GM23338 (cell line): ENCODE data around the gene WDR44. TPM values are rescaled to one million over a fixed set of nuclear protein-coding genes. Genes with fewer than 3 reads are reported as not detected.

Experiments
- ATAC-seq: fragments of 200-7000 bp; cut with Tn5 transposase; 3 replicates; pipeline ENCODE4 v1.9.1; 2020
- DNase-seq: peaks from one replicate; pipeline ENCODE4 v3.0.0-alpha.2; 2015; ENCODE audit warnings: low spot score
- H2AFZ ChIP-seq: fragments of 200-600 bp; sonication (generic); 2 replicates; pipeline ENCODE4 v1.8.0; 2016; ENCODE audit warnings: antibody characterized with exemption, mild to moderate bottlenecking, moderate library complexity
- H3F3A ChIP-seq: fragments of 200-600 bp; sonication (generic); replicated peaks from 2 replicates; pipeline ENCODE4 v1.8.0; 2017; ENCODE audit warnings: antibody characterized with exemption, mixed run types, low read depth
- H3K27ac ChIP-seq: fragments of 200-600 bp; sonication (generic); 2 replicates; pipeline ENCODE4 v1.6.1; 2016; ENCODE audit warnings: low read depth
- H3K27me3 ChIP-seq: fragments of 200-600 bp; sonication (generic); 2 replicates; pipeline ENCODE4 v1.8.0; 2016; ENCODE audit warnings: mild to moderate bottlenecking, mixed run types, moderate library complexity; ENCODE audit not compliant: insufficient read depth
- H3K36me3 ChIP-seq: fragments of 200-600 bp; sonication (generic); 2 replicates; pipeline ENCODE4 v1.8.0; 2016; ENCODE audit warnings: mild to moderate bottlenecking; ENCODE audit not compliant: insufficient read depth
- H3K4me1 ChIP-seq: fragments of 200-600 bp; sonication (generic); 2 replicates; pipeline ENCODE4 v1.8.0; 2016; ENCODE audit warnings: mild to moderate bottlenecking, moderate library complexity; ENCODE audit not compliant: insufficient read depth
- H3K4me2 ChIP-seq: fragments of 200-600 bp; sonication (generic); 2 replicates; pipeline ENCODE4 v1.7.1; 2017; ENCODE audit warnings: mixed run types
- H3K4me3 ChIP-seq: fragments of 200-600 bp; sonication (generic); 2 replicates; pipeline ENCODE4 v1.6.1; 2016; ENCODE audit warnings: mixed run types
- H3K79me2 ChIP-seq: fragments of 200-600 bp; sonication (generic); replicated peaks from 2 replicates; pipeline ENCODE4 v1.8.0; 2017; ENCODE audit warnings: mild to moderate bottlenecking; ENCODE audit not compliant: insufficient read depth
- H3K9me2 ChIP-seq: fragments of 200-600 bp; sonication (generic); 2 replicates; pipeline ENCODE4 v1.8.0; 2017; ENCODE audit not compliant: insufficient read depth
- H4K20me1 ChIP-seq: fragments of 200-600 bp; sonication (generic); replicated peaks from 2 replicates; pipeline ENCODE4 v1.8.0; 2017; ENCODE audit warnings: mild to moderate bottlenecking; ENCODE audit not compliant: insufficient read depth
- H3K27ac Mint-ChIP-seq: 2 replicates; pipeline ENCODE4 v1.8.0; 2020; ENCODE audit warnings: inconsistent platforms, mild to moderate bottlenecking, moderate library complexity, mixed read lengths
- H3K27me3 Mint-ChIP-seq: 3 replicates; pipeline ENCODE4 v1.8.0; 2022; ENCODE audit warnings: low read depth, mild to moderate bottlenecking, moderate library complexity, mixed read lengths, inconsistent platforms; ENCODE audit not compliant: insufficient read depth, poor library complexity
- H3K36me3 Mint-ChIP-seq: 3 replicates; pipeline ENCODE4 v1.8.0; 2021; ENCODE audit warnings: low read depth, mild to moderate bottlenecking, inconsistent platforms, moderate library complexity, mixed read lengths
- H3K4me1 Mint-ChIP-seq: 3 replicates; pipeline ENCODE4 v1.8.0; 2020; ENCODE audit warnings: mild to moderate bottlenecking, inconsistent platforms, mixed read lengths
- H3K4me3 Mint-ChIP-seq: 3 replicates; pipeline ENCODE4 v1.8.0; 2021; ENCODE audit warnings: moderate library complexity, mild to moderate bottlenecking, inconsistent platforms, mixed read lengths
- H3K9me3 Mint-ChIP-seq: 3 replicates; pipeline ENCODE4 v1.8.0; 2020; ENCODE audit warnings: moderate library complexity, mild to moderate bottlenecking, inconsistent platforms, mixed read lengths
- CREB1 ChIP-seq: fragments of 250-450 bp; sonication (Bioruptor Pico); IDR thresholded peaks from 2 replicates; pipeline ENCODE4 v1.5.0; 2020; ENCODE audit warnings: low read depth, mild to moderate bottlenecking, moderate library complexity
- EZH2 ChIP-seq: fragments of 200-600 bp; sonication (generic); IDR thresholded peaks from one replicate; pipeline ENCODE4 v1.8.0; 2017; ENCODE audit warnings: antibody characterized with exemption, mild to moderate bottlenecking, low read depth; ENCODE audit not compliant: unreplicated experiment
- EZH2phosphoT487 ChIP-seq: fragments of 200-600 bp; sonication (generic); IDR thresholded peaks from one replicate; pipeline ENCODE4 v1.8.1; 2018; ENCODE audit warnings: antibody characterized with exemption; ENCODE audit not compliant: unreplicated experiment
- JUNB ChIP-seq: IDR thresholded peaks from one replicate; pipeline ENCODE4 v1.6.1; 2016; ENCODE audit warnings: antibody characterized with exemption; ENCODE audit not compliant: unreplicated experiment
- NANOG ChIP-seq: IDR thresholded peaks from 2 replicates; pipeline ENCODE4 v1.6.1; 2016; ENCODE audit warnings: antibody characterized with exemption, borderline replicate concordance
- POLR2AphosphoS5 ChIP-seq: IDR thresholded peaks from 2 replicates; pipeline ENCODE4 v1.6.1; 2016; ENCODE audit warnings: antibody characterized with exemption, low read depth
- STAT1 ChIP-seq: IDR thresholded peaks from one replicate; pipeline ENCODE4 v1.6.1; 2016; ENCODE audit warnings: antibody characterized with exemption; ENCODE audit not compliant: unreplicated experiment
- ZNF114 ChIP-seq: fragments of 250-450 bp; sonication (Bioruptor Pico); IDR thresholded peaks from 2 replicates; pipeline ENCODE4 v1.5.0; 2020; ENCODE audit warnings: mild to moderate bottlenecking, moderate library complexity
- ZNF331 ChIP-seq: fragments of 250-450 bp; sonication (Bioruptor Pico); IDR thresholded peaks from 2 replicates; pipeline ENCODE4 v1.5.0; 2020; ENCODE audit warnings: low read depth, mild to moderate bottlenecking, moderate library complexity
- ZNF462 ChIP-seq: fragments of 250-450 bp; sonication (Bioruptor Pico); IDR thresholded peaks from 2 replicates; pipeline ENCODE4 v1.5.0; 2020; ENCODE audit warnings: mild to moderate bottlenecking, moderate library complexity
- polyA plus RNA-seq: library from polyadenylated mRNA; unstranded; fragments of >200 nt; fragmentation: Nextera tagmentation; extraction: Ambion mirVana; gene quantifications from 2 replicates; pipeline ENCODE4 v1.2.1, GENCODE V29; 2016
- total RNA-seq: library from RNA; depleted of rRNA; stranded (reverse); fragments of >200 nt; shearing (Covaris generic); gene quantifications from 2 replicates; pipeline ENCODE4 v1.2.3, GENCODE V29; 2014
- TF ChIP-seq, protein P1 (sequence below): IDR thresholded peaks from one replicate; pipeline ENCODE4 v1.6.1; 2018; ENCODE audit warnings: antibody characterized with exemption; ENCODE audit not compliant: unreplicated experiment
- TF ChIP-seq, protein P2 (sequence below): IDR thresholded peaks from 2 replicates; pipeline ENCODE4 v1.6.1; 2016; ENCODE audit warnings: antibody characterized with exemption
- TF ChIP-seq, protein P3 (sequence below), 2 experiments: fragments of 200-600 bp in 1 of 2; sonication (generic) in 1 of 2; conservative IDR thresholded peaks; 2 replicates each; pipeline versions ENCODE4 v1.5.1 to v1.6.1; 2016 to 2017; ENCODE audit warnings: antibody characterized with exemption in 2 of 2, low read depth in 2 of 2, mild to moderate bottlenecking in 2 of 2, moderate library complexity in 1 of 2

The WDR44 gene
- total and polyA plus RNA-seq, 2 experiments from 2014 or later: 17.5 to 21.0 TPM

GRCh38 chrX:118373538-118373937, 27.6 kb downstream of the WDR44 start:
- no peak overlapping the region for H3K4me3 ChIP-seq
- H4K20me1 ChIP-seq: no peaks in the 10 kb centered on the region
- H3K4me1 Mint-ChIP-seq: peaks cover 17% of the 10 kb centered on the region
- TF ChIP-seq, protein P1, sequence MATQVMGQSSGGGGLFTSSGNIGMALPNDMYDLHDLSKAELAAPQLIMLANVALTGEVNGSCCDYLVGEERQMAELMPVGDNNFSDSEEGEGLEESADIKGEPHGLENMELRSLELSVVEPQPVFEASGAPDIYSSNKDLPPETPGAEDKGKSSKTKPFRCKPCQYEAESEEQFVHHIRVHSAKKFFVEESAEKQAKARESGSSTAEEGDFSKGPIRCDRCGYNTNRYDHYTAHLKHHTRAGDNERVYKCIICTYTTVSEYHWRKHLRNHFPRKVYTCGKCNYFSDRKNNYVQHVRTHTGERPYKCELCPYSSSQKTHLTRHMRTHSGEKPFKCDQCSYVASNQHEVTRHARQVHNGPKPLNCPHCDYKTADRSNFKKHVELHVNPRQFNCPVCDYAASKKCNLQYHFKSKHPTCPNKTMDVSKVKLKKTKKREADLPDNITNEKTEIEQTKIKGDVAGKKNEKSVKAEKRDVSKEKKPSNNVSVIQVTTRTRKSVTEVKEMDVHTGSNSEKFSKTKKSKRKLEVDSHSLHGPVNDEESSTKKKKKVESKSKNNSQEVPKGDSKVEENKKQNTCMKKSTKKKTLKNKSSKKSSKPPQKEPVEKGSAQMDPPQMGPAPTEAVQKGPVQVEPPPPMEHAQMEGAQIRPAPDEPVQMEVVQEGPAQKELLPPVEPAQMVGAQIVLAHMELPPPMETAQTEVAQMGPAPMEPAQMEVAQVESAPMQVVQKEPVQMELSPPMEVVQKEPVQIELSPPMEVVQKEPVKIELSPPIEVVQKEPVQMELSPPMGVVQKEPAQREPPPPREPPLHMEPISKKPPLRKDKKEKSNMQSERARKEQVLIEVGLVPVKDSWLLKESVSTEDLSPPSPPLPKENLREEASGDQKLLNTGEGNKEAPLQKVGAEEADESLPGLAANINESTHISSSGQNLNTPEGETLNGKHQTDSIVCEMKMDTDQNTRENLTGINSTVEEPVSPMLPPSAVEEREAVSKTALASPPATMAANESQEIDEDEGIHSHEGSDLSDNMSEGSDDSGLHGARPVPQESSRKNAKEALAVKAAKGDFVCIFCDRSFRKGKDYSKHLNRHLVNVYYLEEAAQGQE: no peak
- no peak for TF ChIP-seq JUNB
- no peak for TF ChIP-seq STAT1
- TF ChIP-seq ZNF331 (CRISPR knock-in tag): no peak
- TF ChIP-seq CREB1 (CRISPR knock-in tag): no peak
- no peak for TF ChIP-seq ZNF462 (CRISPR knock-in tag)
- TF ChIP-seq EZH2phosphoT487: no peak
- TF ChIP-seq ZNF114 (CRISPR knock-in tag): no peak
- no peak for TF ChIP-seq POLR2AphosphoS5
- TF ChIP-seq, protein P2, sequence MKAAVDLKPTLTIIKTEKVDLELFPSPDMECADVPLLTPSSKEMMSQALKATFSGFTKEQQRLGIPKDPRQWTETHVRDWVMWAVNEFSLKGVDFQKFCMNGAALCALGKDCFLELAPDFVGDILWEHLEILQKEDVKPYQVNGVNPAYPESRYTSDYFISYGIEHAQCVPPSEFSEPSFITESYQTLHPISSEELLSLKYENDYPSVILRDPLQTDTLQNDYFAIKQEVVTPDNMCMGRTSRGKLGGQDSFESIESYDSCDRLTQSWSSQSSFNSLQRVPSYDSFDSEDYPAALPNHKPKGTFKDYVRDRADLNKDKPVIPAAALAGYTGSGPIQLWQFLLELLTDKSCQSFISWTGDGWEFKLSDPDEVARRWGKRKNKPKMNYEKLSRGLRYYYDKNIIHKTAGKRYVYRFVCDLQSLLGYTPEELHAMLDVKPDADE: no peak
- no peak for TF ChIP-seq NANOG
- no peak for TF ChIP-seq EZH2
- TF ChIP-seq, protein P3, sequence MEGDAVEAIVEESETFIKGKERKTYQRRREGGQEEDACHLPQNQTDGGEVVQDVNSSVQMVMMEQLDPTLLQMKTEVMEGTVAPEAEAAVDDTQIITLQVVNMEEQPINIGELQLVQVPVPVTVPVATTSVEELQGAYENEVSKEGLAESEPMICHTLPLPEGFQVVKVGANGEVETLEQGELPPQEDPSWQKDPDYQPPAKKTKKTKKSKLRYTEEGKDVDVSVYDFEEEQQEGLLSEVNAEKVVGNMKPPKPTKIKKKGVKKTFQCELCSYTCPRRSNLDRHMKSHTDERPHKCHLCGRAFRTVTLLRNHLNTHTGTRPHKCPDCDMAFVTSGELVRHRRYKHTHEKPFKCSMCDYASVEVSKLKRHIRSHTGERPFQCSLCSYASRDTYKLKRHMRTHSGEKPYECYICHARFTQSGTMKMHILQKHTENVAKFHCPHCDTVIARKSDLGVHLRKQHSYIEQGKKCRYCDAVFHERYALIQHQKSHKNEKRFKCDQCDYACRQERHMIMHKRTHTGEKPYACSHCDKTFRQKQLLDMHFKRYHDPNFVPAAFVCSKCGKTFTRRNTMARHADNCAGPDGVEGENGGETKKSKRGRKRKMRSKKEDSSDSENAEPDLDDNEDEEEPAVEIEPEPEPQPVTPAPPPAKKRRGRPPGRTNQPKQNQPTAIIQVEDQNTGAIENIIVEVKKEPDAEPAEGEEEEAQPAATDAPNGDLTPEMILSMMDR (conservative IDR thresholded peaks at IDR 0.05; ENCODE audit: low read depth in 2 of 2): no peak
- no peaks in the 10 kb centered on the region for H3K9me2 ChIP-seq
- no peak overlapping the region for H3K4me2 ChIP-seq
- no peak overlapping the region for H3K27ac ChIP-seq
- no peak overlapping the region for H2AFZ ChIP-seq
- no peaks in the 10 kb centered on the region for H3K36me3 ChIP-seq
- no peaks in the 10 kb centered on the region; the same call in 1 of the 2 replicates for H3K4me1 ChIP-seq
- no peaks in the 10 kb centered on the region for H3K27me3 Mint-ChIP-seq
- H3K9me3 Mint-ChIP-seq: no peaks in the 10 kb centered on the region
- no peaks in the 10 kb centered on the region for H3F3A ChIP-seq
- no peak overlapping the region for H3K4me3 Mint-ChIP-seq
- no peak overlapping the region; the same call in 1 of the 2 replicates for H3K27ac Mint-ChIP-seq
- peaks cover 35% of the 10 kb centered on the region for H3K79me2 ChIP-seq
- H3K36me3 Mint-ChIP-seq: no peaks in the 10 kb centered on the region; the same call in 2 of the 3 replicates
- no peaks in the 10 kb centered on the region for H3K27me3 ChIP-seq
- ATAC-seq (no peak), DNase-seq (no peak)
